ENCODE data around the gene TRIM67. TPM values are rescaled to one million over a fixed set of nuclear protein-coding genes. Genes with fewer than 3 reads are reported as not detected.

The TRIM67 gene
- total RNA-seq, 1 experiment from 2014 or later, result not detected

DNA sequence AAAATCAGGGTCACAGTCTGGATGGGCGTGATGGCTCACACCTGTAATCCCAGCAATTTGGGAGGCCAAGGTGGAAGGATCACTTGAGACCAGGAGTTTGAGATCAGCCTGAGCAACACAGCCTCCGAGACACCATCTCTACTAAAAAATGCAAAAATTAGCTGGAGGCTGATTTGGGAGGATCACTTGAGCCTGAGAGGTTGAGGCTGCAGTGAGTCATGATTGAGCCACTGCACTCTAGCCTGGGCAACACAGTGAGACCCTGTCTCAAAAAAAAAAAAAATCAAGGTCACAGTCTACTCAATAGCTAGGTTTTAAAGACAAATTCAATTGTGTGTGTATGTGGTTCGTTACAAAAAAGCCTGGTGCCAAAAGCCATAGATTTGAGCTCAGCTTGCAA is 34.4 kb downstream of the TRIM67 start:
- ATAC-seq (no peak), DNase-seq (no peak)
- TF ChIP-seq EZH2 (IDR thresholded peaks at IDR 0.05; ENCODE audit: low read length, unreplicated experiment), result no peak
- TF ChIP-seq, protein P1, sequence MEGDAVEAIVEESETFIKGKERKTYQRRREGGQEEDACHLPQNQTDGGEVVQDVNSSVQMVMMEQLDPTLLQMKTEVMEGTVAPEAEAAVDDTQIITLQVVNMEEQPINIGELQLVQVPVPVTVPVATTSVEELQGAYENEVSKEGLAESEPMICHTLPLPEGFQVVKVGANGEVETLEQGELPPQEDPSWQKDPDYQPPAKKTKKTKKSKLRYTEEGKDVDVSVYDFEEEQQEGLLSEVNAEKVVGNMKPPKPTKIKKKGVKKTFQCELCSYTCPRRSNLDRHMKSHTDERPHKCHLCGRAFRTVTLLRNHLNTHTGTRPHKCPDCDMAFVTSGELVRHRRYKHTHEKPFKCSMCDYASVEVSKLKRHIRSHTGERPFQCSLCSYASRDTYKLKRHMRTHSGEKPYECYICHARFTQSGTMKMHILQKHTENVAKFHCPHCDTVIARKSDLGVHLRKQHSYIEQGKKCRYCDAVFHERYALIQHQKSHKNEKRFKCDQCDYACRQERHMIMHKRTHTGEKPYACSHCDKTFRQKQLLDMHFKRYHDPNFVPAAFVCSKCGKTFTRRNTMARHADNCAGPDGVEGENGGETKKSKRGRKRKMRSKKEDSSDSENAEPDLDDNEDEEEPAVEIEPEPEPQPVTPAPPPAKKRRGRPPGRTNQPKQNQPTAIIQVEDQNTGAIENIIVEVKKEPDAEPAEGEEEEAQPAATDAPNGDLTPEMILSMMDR (conservative IDR thresholded peaks at IDR 0.05; ENCODE audit: low read depth, low read length), result no peak
- ChIA-PET POLR2A (ENCODE audit: unreplicated experiment) (no interaction called here), CTCF (no interaction called here)
- Histone ChIP-seq H3K4me2 (ENCODE audit: low read length) (no peak overlapping the region), H3K79me2 (ENCODE audit: low read length) (no peaks in the 10 kb centered on the region), H3K36me3 (ENCODE audit: low read depth, low read length) (no peaks in the 10 kb centered on the region), H3K9me3 (ENCODE audit: low read length) (no peaks in the 10 kb centered on the region), H3K9ac (ENCODE audit: low read length) (no peak overlapping the region), H2AFZ (ENCODE audit: low read length) (no peak overlapping the region), H3K4me1 (ENCODE audit: insufficient read depth, low read length) (no peaks in the 10 kb centered on the region), H4K20me1 (ENCODE audit: low read length) (no peaks in the 10 kb centered on the region), H3F3A (ENCODE audit: low read length, unreplicated experiment) (no peaks in the 10 kb centered on the region), H3K27ac (ENCODE audit: low read length) (no peak overlapping the region), H3K27me3 (ENCODE audit: low read length) (peaks cover 30% of the 10 kb centered on the region), H3K9me2 (replicated peaks; ENCODE audit: low read length) (no peaks in the 10 kb centered on the region), H3K4me3 (ENCODE audit: low read length) (no peak overlapping the region)
- intact Hi-C loops (cut with micrococcal nuclease), result no loop called here
- BruUV-seq (replicated peaks), result no TSS peak

DNA sequence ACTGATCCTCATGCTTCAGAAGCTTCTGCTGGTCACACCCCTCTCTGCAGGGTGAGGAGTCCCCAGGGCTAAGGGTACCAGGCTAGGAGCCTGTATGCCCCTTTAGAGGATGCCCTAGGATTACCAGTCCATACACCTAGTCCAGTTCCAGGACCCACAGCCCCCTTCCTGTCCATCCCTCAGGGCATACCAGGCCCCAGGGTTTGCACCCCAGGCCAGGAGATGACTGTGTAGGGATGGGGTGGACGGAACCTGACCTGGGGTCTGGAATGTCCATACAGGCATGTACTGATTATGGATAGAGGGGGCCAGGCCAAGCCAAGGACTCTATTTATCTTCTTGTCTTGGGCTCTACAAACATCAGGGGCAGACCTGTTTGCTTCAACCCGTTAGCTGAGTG is 34.9 kb downstream of the TRIM67 start:
- H4K20me1 ChIP-seq (ENCODE audit: low read length), result no peaks in the 10 kb centered on the region
- DNase-seq, result no peak
- no peaks in the 10 kb centered on the region for H3F3A ChIP-seq (ENCODE audit: low read length, unreplicated experiment)
- H3K9me2 ChIP-seq (replicated peaks; ENCODE audit: low read length), result no peaks in the 10 kb centered on the region
- H3K4me2 ChIP-seq (ENCODE audit: low read length), result no peak overlapping the region
- H3K36me3 ChIP-seq (ENCODE audit: low read depth, low read length), result no peaks in the 10 kb centered on the region
- ChIA-PET CTCF (no interaction called here), POLR2A (ENCODE audit: unreplicated experiment) (no interaction called here)
- no peak overlapping the region for H3K27ac ChIP-seq (ENCODE audit: low read length)
- TF ChIP-seq, protein P1 (conservative IDR thresholded peaks at IDR 0.05; ENCODE audit: low read depth, low read length), result no peak
- TF ChIP-seq EZH2 (IDR thresholded peaks at IDR 0.05; ENCODE audit: low read length, unreplicated experiment) (no peak), EZH2phosphoT487 (IDR thresholded peaks at IDR 0.05; ENCODE audit: borderline replicate concordance, low read length) (no peak)
- H3K4me3 ChIP-seq (ENCODE audit: low read length), result no peak overlapping the region
- BruUV-seq (replicated peaks), result no TSS peak
- H3K9ac ChIP-seq (ENCODE audit: low read length), result no peak overlapping the region
- intact Hi-C loops (cut with micrococcal nuclease), result no loop called here
- no peak overlapping the region for H2AFZ ChIP-seq (ENCODE audit: low read length)
- no peaks in the 10 kb centered on the region for H3K9me3 ChIP-seq (ENCODE audit: low read length)
- peaks cover 34% of the 10 kb centered on the region for H3K27me3 ChIP-seq (ENCODE audit: low read length)
- H3K79me2 ChIP-seq (ENCODE audit: low read length), result no peaks in the 10 kb centered on the region
- H3K4me1 ChIP-seq (ENCODE audit: insufficient read depth, low read length), result no peaks in the 10 kb centered on the region
- ATAC-seq, result no peak

DNA sequence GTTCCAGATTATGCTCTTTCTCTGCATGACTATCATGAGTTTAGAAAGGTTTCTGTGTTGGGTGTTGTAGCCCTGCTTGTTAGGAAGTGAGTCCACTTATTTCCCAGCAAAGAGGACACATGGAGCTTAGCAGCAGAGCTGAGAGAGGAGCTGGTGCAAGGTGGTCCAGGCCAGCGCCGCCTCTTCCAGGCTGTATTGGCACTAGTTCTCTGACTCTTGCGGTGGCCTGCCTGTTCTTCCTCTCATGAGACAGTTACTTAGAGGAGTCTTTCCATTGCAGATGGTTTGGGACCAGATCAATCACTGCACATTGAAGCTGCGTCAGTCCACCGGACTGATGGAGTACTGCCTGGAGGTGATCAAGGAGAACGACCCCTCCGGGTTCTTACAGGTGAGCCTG is 38.0 kb downstream of the TRIM67 start:
- DNase-seq (no peak), ATAC-seq (no peak)
- ChIA-PET POLR2A (ENCODE audit: unreplicated experiment) (no interaction called here), CTCF (no interaction called here)
- no peak overlapping the region for H3K4me3 ChIP-seq (ENCODE audit: low read length)
- H3K9me2 ChIP-seq (replicated peaks; ENCODE audit: low read length), result no peaks in the 10 kb centered on the region
- H3K9me3 ChIP-seq (ENCODE audit: low read length), result no peaks in the 10 kb centered on the region
- H3F3A ChIP-seq (ENCODE audit: low read length, unreplicated experiment), result no peaks in the 10 kb centered on the region
- intact Hi-C loops (cut with micrococcal nuclease), result no loop called here
- TF ChIP-seq EZH2 (IDR thresholded peaks at IDR 0.05; ENCODE audit: low read length, unreplicated experiment), result no peak
- TF ChIP-seq, protein P1 (conservative IDR thresholded peaks at IDR 0.05; ENCODE audit: low read depth, low read length), result no peak
- no peak for TF ChIP-seq EZH2phosphoT487 (IDR thresholded peaks at IDR 0.05; ENCODE audit: borderline replicate concordance, low read length)
- no peaks in the 10 kb centered on the region for H3K79me2 ChIP-seq (ENCODE audit: low read length)
- no peaks in the 10 kb centered on the region for H4K20me1 ChIP-seq (ENCODE audit: low read length)
- peaks cover 65% of the 10 kb centered on the region for H3K27me3 ChIP-seq (ENCODE audit: low read length)
- H3K4me1 ChIP-seq (ENCODE audit: insufficient read depth, low read length), result no peaks in the 10 kb centered on the region
- H2AFZ ChIP-seq (ENCODE audit: low read length), result no peak overlapping the region
- no peak overlapping the region for H3K27ac ChIP-seq (ENCODE audit: low read length)
- BruUV-seq (replicated peaks), result no TSS peak
- H3K4me2 ChIP-seq (ENCODE audit: low read length), result no peak overlapping the region
- H3K36me3 ChIP-seq (ENCODE audit: low read depth, low read length), result no peaks in the 10 kb centered on the region
- H3K9ac ChIP-seq (ENCODE audit: low read length), result no peak overlapping the region
